Right ventricle myocardium inferior (tissue), 1 donor: ENCODE data around the gene OR12D3. TPM values are rescaled to one million over a fixed set of nuclear protein-coding genes. Genes with fewer than 3 reads are reported as not detected.
"Not testable (repeated sequence)": the region's sequence is repeated elsewhere in the genome, so short reads cannot be mapped to it uniquely, and the experiment has no call there.

Experiments
- ATAC-seq: fragments of 200-7000 bp; cut with Tn5 transposase; one replicate; pipeline ENCODE4 v1.9.1; 2020; ENCODE audit warnings: mild to moderate bottlenecking, moderate library complexity
- DNase-seq: peaks from one replicate; pipeline ENCODE4 v3.0.0; 2021; ENCODE audit errors: missing footprints
- intact Hi-C: fragments of 100-400 bp; cut with DNase I; formaldehyde crosslinking; loops from one replicate; pipeline ENCODE4 v1.11.0; 2022
- long read RNA-seq: library from polyadenylated mRNA; unstranded; transcript quantifications from one replicate; pipeline ENCODE4 v2.0.0, GENCODE V29; 2021
- total RNA-seq: library from RNA; stranded (reverse); fragmentation: NEBNext Ultra II Directional; extraction: Animal tissue kit (Norgen Biotek cat#: 25700); gene quantifications from one replicate; pipeline ENCODE4 v1.2.1, GENCODE V29; 2021
- donor health status: DM: no; HTN: yes; CAD: no; lungs with severe emphysema.

OR12D3 gene, protein sequence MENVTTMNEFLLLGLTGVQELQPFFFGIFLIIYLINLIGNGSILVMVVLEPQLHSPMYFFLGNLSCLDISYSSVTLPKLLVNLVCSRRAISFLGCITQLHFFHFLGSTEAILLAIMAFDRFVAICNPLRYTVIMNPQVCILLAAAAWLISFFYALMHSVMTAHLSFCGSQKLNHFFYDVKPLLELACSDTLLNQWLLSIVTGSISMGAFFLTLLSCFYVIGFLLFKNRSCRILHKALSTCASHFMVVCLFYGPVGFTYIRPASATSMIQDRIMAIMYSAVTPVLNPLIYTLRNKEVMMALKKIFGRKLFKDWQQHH
- total RNA-seq: not detected
- long read RNA-seq: 0 reads

DNA sequence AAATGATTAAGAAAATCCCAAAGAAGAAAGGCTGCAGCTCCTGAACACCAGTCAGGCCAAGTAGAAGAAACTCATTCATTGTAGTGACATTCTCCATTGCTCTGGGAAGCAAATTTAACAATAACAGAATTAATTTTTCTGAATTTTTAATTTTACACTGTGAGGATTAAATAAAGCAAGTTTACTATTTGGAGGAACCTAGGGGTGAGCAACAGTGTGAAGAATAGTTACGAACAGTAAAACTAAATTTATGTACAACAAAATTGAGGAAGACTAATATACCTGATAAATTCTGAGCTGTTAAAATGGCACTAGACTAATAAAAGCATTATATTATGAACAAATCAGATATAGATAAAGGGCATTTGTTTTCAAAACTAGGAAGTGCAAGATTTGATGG lies at the start of gene OR12D3:
OR12D3 (minus strand) TSS at position 101 of the 400 bp plus-strand sequence; CDS start at position 97, 4 bp downstream.
- DNase-seq: no peak
- no peak for ATAC-seq
- intact Hi-C loops: no loop called here

DNA sequence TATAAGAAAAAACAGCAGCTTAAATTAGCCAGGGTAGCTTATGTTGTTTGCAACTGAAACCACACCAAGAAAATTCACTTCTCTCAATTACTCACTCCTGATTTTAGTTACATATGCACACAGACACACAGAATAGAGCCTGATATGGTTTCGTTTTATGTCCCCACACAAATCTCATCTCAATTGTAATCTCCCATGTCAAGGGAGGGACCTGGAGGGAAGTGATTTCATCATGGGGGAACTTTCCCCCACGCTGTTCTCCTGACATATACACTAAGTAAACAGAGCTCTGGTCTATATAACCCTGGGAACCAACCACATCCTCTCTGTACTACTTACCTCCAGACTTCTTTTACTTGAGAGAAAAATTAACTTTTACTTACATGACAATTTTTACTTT lies 49.5 kb upstream of the OR12D3 start:
- intact Hi-C loops: no loop called here
- ATAC-seq: no peak

DNA sequence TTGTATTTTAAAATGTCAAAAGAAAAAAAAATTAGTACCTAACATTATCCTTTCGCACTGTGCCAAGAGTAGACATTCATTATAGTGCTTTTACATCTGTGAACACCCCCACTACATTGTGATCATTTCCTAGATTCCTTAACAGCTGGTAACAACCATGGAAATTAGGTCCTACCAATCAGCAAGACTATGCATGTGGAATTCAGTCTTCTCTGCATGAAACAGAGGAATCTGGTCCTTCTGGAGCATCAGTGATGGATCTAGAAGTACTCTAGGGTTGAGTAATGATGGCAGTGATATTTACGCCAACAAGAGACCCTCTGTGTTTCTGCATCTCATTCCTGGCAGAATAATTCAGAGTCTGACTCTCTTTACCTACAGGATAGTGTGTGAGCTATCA lies 49.1 kb upstream of the OR12D3 start:
- ATAC-seq: no peak
- no peak for DNase-seq
- intact Hi-C loops: no loop called here

More for the DNA sequence above, 49.5 kb upstream of the OR12D3 start:
- DNase-seq: no peak

DNA sequence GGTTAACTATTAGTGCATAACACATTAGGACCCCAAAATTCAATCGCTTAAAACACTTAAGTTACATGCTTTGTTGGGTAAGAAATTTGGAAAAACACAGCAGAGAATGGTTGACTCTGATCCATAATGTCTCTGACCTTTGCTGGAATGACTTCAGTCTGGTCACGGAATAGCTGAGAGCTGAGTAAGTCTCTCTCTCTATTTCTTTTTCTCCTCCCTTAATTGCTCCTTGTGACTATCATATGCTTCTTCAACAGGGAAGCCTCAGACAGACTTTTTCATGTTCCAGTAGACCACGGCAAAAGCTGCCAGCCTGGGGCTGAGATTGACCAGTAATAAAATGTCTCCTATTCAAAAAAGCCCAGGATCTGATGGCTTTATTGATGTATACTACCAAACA lies 44.4 kb upstream of the OR12D3 start:
- no peak for ATAC-seq
- intact Hi-C loops: no loop called here
- DNase-seq: no peak

DNA sequence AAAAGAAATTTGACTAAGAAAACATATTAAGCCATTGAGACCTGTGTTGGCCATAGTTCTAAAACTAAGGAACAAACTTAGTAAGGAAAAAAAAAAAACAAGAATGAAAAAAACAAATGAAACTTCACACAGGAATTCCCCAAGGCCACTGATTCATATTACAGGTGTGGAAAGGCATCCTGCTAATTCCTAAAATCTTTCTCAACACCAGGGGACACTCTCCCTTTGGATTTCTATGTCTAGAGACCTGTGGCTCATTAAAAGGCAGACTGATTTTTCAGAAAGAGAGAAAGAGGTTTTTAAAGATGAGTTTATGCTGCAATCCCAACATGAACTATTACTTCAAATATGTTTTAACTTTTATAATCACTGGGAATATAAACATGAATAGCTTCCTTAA lies 39.5 kb upstream of the OR12D3 start, which contains the start of gene OR12D1:
OR12D1 (plus strand) TSS at position 341 of the 400 bp plus-strand sequence.
- ATAC-seq (no peak), DNase-seq (no peak)
- intact Hi-C loops: no loop called here

DNA sequence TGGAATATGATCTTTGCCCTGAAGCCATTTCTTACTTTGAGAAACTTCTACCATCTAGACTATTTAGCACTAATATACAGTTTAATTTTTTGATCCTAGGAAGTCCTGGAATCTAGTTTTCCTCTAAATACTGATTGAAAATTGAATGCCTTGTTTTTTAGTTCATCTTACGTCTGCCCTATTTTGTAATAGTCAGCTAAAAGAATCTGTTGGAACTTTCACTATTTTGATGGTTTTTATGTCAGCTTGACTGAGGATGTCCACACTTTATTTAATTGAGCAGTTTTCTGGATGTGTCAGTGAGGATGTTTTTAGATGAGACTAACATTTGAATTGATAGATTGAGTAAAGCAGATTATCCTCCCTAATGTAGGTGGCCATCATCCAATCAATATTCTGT lies 28.7 kb upstream of the OR12D3 start:
- intact Hi-C loops: no loop called here
- no peak for DNase-seq
- no peak for ATAC-seq

DNA sequence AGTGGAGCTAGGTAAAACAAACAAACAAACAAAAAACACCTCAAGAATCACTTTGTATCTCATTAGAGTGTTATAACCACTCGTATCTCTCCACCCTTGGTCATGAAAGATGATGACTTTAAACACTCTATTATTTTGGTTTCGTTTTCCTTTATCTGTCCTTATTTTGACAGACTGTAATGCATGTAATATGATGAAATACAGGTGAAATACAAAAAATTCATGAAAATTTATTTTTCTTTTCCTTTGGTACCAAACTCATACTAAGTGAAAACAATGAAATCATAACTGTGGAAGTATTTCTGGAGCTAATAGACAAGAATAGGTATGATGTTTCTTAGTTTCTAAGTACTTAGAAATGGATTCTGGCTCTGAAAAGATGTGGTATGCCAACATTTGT lies 24.4 kb upstream of the OR12D3 start:
- no peak for DNase-seq
- no peak for ATAC-seq
- intact Hi-C loops: no loop called here

DNA sequence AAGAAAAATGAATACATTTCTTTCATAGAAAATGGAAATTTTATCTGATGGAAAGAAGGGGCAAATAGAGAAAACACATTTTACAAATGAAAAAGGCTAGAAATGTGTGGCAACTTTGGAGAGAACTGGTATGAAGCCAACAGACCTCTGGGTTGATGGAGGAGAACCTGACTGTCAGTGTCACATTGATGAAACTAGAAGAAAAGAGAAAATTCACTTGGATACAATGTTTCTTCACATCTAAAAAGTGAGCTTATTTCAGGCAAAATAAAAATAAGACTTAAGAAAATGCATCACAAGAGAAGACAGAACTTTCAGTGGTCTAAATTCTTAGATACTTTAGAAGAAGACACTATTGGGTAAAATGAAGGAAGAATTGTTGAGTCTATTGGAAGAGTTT lies 20.2 kb upstream of the OR12D3 start, which contains the start of gene OR12D2:
OR12D2 (plus strand) TSS at position 301 of the 400 bp plus-strand sequence. CDS start 1,069 bp downstream, outside the sequence.
- intact Hi-C loops: no loop called here
- no peak for ATAC-seq
- DNase-seq: no peak

DNA sequence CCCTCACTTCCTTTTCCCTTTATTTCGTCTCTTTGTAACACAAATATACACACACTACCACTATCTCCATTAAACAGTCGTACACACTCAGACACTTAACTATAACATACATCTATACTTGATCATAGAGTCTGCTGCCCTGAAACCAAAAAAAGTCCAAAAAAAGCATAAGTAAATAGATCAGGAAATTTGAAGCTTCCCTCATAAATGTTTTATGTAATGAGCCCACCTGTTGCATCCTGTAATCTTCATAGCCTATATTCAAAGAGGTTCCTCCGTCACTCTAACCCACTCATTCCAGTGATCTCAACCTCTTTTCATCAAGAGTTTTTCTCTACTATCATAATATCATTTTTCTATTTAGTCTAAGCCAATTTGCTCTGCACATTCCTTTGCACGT lies 13.4 kb upstream of the OR12D3 start:
- DNase-seq: no peak
- intact Hi-C loops: no loop called here
- ATAC-seq: no peak

DNA sequence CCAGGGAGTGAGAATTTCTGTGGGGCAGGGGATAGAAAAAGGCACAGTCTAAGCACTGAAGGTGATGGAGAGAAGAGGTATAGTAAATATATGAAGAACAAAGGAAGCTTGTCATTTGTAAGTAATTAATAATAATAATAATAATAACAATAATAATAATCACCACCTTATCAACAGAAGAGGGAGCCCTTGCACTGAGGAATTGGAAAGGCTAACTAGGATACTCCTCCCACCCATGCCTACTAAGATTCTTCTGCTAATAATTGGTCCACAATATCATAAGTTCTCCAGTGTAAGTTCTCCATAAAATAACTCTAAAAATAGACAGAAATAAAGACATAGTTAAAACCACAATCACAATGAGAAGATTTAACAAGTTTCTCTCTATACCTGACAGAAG lies 912 bp upstream of the OR12D3 start:
- DNase-seq (no peak), ATAC-seq (no peak)
- intact Hi-C loops: no loop called here

DNA sequence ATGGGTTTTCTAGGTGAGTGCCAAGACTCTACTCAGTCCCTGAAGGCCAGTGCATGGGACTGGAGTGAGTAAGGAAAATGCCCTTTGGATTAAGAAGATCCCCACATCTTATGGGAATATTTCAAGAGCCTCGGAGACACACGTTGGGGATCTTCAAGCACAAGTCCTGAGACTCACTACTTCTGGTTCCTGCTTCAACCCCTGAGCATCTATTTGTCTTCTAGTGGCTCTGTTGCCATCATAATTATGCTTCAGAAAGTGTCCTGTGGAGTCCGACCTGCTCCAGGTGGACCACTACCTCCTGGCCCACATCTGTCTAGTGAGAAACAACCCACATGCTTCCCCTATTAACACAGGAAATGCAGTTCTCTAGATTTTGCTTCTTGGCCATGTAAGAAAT lies 6.3 kb downstream of the OR12D3 start, which contains the start of gene OR5V1:
OR5V1 (minus strand) TSS at position 101 of the 400 bp plus-strand sequence. CDS start 12,670 bp downstream, outside the sequence.
- no peak for DNase-seq
- intact Hi-C loops: no loop called here
- ATAC-seq: no peak

DNA sequence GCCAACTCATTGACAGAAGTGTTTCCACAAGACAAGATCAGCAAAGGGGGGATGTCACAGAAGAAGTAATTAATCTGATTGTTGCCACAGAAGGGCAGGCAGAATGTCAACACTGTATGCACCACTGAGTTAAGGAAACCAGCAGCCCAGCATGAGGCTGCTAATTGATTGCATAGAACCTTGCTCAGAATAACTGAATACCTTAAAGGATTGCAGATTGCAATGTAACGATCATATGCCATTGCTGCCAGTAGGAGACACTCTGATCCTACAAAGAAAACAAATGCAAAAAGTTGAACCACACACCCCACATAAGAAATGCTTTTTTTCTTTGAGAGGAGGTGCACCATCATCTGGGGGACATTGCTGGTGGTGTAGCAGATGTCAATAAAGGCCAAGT lies 19.5 kb downstream of the OR12D3 start:
- ATAC-seq (no peak), DNase-seq (no peak)
- intact Hi-C loops: no loop called here

DNA sequence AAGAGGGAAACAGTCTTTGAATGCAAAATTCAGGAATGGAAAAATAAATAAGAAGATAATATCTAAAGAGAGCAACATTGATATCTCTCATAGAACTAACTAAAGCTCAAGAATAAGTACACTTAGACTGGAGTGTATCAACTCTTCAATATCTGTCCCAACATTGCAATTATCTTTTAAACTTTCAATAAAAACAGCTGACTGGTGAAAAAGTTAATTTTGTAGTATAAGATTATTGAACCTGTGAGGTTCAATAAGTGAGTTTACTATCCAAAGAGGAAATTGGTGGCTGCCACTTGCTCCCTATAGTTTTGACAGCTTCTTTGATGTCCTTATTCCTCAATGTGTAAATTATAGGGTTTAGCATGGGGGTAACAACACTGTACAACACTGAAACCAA lies 20.1 kb downstream of the OR12D3 start:
- DNase-seq: no peak
- intact Hi-C loops: no loop called here
- ATAC-seq: no peak

DNA sequence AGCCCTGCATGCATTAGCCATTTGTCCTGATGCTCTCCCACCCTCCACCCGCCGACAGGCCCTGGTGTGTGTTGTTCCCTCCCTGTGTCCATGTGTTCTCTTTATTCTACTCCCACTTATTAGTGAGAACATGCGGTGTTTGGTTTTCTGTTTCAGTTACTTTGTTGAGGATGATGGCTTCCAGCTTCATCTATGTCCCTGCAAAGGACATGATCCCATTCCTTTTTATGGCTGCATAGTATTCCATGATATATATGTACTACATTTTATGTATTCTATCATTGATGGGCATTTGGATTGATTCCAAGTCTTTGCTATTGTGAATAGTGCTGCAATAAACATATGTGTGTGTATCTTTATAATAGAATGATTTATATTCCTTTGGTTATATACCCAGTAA lies 25.7 kb downstream of the OR12D3 start:
- intact Hi-C loops, DNase-seq, ATAC-seq: not testable (repeated sequence)

DNA sequence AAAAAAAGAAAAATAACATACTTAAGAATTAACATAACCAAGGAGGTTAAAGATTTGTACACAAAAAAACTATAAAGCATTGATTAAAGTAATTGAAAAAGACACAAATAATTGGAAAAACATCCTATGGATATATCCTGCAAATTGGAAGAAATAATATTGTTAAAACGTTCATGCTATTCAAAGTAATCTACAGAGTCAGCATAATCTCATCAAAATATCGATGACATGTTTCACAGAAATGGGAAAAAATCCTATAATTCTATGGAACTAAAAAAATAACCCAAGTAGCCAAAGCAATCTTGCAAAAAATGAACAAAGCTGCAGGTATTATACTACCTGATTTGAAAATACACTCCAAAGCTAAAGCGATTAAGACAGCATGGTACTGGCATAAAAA lies 29.7 kb downstream of the OR12D3 start:
- DNase-seq: no peak
- intact Hi-C loops: no loop called here
- ATAC-seq: no peak

DNA sequence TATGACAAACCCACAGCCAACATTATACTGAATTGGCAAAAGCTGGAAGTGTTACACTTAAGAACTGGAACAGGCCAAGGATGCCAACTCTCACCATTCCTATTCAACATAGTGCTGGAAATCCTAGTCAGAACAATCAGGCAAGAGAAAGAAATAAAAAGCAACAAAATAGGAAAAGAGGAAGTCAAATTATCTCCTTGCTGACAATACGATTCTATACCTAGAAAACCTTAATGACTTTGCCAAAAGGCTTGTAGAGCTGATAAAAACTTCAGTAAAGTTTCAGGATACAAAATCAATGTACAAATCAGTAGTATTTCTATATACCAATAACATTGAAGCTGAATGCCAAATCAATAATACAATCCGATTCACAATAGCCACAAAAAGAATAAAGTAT lies 38.8 kb downstream of the OR12D3 start:
- ATAC-seq: no peak
- intact Hi-C loops: no loop called here
- DNase-seq: no peak

DNA sequence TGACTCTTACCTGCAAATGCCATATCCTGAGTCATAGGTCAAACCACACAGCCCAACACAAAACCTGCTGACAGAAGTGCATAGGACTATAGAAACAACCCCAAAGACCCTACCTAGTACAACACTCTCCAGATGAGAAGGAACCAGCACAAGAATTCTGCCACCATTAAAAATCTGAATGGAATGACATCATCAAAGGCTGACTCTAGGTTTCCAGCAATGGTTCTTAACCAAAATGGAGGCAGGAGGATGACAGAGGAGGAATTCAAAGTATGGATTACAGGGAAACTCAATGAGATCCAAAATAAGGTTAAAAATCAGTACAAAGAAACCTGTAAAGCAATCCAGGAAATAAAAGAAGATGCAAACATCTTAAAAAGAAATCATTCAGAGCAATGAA lies 42.4 kb downstream of the OR12D3 start:
- intact Hi-C loops: no loop called here
- ATAC-seq: no peak
- no peak for DNase-seq

DNA sequence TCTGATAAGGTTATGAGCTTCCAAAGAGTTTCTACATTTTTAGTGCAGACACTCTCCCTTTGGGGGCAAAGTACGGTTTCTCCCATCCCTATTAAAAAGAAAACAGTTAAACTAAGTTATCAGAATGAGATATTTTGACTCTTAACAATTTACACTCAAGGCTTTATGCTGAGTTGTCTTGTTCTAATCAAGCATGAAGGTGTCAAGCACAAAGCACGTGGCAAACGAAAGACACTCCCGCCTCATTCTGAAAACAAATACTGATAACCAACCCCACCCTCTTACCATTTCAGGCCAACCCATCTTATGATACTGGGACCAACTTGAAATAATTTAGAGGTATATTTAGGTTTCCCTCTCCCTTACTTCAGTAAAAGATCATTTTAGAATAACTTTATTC lies 49.3 kb downstream of the OR12D3 start:
- intact Hi-C loops: no loop called here
- DNase-seq (no peak), ATAC-seq (no peak)
